GM19467 (cell line): Measurements from ENCODE around the gene GATA5.

Source experiments
- ATAC-seq: cut with Tn5 transposase; IDR thresholded peaks from one replicate; pipeline ENCODE4 v1.9.1; 2021; ENCODE audit warnings: mild to moderate bottlenecking, moderate library complexity; ENCODE audit not compliant: unreplicated experiment

The GATA5 gene, protein sequence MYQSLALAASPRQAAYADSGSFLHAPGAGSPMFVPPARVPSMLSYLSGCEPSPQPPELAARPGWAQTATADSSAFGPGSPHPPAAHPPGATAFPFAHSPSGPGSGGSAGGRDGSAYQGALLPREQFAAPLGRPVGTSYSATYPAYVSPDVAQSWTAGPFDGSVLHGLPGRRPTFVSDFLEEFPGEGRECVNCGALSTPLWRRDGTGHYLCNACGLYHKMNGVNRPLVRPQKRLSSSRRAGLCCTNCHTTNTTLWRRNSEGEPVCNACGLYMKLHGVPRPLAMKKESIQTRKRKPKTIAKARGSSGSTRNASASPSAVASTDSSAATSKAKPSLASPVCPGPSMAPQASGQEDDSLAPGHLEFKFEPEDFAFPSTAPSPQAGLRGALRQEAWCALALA

DNA sequence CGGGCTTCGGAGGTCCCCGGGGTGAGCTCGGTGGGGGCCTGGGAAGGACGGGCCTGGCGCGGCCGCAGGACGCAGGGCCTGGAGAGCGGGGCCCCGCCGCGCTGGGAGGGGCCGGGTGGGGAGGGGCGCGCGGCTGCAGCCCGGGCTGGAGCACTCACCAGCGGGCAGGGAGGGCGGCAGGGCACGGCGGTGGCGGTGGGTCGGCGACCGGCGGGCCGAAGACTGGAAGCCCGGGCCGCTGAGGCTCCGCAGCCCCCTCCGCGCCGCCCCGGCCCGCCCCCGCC, at the start of gene GATA5:
GATA5 (minus strand) TSS at position 224 of the 284 bp plus-strand sequence. CDS start 474 bp downstream, outside the sequence.
- no peak for ATAC-seq

DNA sequence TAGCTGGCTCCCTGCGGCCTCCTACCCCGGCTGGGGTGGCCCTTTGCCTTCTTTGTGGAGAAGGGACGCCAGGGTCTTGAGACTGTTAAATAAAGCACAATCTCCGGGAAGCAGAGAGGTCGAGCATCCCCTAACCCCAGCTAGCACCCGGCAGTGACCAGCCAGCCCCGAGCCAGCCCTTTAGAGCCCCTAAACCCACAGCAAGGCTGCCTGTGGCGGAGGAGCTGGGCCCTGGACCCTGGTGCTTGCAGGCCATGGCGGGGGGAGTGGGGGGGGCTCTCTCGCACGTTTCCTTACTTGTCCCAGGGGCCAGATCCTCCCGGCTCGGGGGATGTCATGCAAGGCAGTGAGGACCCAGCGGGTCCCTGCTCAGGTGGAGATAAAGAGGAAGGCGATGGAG, 49.2 kb upstream of the GATA5 start:
- ATAC-seq = no peak

DNA sequence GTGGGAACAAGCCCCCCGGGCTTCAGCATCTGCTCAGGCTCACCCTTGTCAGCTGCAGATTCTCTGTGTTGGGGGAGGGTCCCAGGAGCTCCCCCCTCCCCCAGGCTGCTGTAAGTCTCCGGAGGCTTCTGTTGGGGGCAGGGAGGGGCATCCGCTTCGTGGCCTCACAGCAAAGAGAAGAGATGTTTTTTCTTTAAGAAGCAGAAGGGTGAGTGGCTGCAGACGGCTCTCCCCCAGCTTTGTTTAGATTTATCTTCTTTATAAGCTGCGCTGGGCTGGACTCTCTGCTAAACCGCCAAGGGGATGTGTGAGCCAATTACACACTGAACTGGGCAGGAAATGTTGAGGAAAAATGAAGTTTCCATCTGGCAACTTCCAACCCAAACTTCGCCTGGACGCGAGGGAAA, 48.7 kb upstream of the GATA5 start:
- ATAC-seq = no peak

DNA sequence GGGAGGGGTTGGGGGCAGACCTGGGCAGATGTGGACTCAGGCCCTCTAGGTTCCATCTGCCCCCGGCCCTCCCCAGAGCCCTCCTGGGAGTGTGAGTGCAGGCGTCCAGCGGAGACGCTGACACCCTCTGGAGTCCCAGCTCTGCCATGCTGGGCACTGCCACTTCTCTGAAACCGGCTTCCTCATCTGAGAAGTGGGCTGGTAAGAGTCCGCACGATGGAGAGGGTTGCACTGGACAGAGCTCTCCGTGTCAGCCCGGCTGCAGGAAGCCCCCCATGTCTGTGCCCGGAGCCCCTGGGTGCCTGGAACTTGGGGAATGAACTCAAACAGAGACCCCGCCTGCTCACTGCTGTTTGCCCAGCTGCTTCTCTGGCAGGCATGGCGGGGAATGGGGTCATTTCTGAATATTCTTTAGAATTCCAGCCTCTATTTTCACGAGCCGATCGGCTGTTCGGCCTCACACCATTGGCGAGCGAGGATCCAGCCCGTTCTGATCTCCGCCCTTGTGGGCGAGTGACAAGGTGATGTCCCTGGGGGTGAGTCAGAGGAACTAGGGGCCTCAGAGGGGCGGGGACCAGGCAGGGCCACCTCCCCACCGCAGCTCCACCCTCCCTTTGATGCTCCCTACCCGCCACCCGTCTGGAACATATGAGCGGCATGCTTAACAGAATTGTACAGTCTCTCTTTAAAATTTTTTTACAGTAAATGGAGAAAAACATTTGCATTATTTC, 47.8 kb upstream of the GATA5 start:
- no peak for ATAC-seq

DNA sequence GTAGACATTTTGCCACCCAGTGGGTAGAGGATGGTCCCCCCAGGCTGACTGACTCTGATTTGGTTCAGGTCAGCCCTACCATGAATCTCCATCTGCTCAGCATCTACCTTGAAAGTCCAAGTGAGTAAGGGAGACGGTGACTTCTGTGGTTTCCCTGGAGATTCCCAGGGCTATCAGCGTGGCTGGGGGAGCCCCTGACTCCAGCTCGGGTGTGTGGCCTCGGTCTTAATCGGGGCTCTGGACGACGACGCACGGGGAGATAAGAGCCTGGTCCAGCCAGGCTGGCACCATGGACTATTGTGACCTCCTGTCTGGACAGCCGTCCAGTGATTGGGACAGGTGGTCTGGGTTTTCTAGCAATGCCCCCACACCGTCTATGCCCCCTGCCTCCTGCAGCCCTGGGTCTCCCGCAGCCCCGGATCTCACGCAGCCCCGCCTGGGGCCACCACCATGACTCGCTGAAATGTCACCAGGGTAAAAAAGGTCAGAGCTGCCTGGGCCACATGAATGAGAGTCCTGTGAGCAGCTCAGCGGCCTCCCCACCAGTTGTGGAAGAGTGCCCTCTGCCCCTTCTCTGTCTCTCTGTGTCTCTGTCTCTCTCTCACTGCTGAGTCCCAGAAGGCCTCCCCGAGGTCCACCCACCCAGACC, 47.1 kb upstream of the GATA5 start:
- no peak for ATAC-seq

DNA sequence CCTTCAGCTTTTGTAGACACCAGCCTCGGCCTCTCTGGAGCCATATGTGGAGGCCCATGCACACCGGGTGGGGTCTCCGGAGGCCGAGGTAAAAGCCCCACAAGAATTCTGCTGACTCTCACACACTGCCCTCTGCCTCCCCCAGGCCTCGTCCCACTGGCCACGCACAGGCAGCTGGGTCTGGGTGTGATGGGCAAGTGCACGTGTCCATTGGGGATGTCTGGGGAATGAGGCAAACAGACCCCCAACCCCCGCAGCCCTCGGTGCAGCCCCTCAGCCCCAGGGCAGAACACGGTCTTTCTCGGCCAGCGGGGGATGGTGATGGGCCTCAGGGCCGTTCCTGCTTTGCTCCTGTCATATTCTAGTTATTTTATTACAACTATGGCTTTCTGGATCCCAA, 44.0 kb upstream of the GATA5 start:
- no peak for ATAC-seq

DNA sequence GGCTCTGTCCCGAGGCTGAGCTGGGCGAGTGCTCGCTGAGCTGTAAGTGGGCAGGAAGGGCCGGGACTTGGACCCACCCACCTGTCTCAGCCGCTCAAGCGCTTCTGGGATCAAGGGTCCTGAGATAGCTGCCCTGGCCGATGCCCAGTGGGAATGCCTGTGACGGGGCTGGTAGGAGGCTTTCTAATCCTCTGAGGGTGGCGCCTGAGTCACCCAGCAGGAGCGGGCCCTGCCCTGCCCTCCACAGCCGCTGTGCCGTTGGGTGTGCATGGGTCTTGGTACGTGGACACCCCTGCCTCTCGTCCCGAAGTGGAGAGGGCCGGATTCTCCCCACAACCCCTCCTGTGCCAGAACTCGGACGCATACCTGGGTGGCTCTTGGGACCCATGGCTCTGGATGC, 43.1 kb upstream of the GATA5 start:
- no peak for ATAC-seq

DNA sequence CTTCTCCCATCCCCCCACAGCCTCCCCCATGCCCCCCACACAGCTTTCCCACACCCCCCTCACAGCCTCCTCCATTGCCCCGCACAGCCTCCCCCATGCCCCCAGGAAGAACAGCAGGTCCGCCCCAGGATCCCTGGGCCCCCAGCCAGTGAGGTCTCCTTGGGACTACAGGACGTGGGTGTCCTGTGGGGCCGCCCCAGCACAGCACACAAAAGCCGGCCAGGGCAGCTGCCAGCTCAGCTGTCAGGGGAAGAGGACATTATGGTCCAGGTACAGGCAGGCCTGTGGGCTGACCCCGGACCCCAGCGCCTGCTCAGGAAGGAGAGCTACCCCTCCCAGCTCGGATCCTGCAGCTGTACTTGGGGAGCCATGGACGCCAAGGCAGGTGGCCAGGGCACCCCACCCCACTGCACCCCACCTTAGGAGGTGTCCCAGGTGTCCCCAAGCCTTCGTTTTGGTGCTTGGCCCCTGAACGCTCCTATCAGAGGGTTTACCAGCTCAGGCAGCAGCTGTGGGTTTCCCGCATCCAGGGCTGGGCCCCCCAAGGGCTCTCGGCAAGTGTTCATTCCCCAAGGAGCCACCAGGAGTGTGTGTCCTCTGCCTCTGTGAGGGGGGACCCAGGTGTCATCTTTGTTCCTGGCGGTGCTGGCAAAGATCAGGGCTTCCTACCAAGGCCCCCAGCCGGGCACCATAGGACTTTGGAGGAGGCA, 42.3 kb upstream of the GATA5 start:
- ATAC-seq = no peak

DNA sequence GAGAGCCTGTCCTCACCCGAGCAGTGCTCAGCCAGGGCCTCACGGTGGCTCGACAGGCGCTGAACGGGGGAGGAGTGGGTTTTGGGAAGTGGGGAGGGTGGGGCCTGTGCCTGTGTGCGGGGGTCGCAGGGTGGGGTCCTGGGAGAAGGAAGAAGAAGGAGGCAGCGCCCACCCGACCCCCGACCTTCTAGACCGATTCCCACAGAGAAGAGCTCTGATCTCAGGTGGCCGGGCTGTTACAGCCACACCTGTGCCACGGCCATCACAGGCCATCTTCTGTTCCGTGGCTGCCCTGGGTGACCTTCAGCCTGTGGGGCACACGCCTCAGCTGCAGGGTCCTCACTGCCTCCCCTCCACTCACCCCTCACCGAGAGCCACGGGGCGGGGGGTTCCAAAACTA, 41.4 kb upstream of the GATA5 start:
- ATAC-seq = no peak

DNA sequence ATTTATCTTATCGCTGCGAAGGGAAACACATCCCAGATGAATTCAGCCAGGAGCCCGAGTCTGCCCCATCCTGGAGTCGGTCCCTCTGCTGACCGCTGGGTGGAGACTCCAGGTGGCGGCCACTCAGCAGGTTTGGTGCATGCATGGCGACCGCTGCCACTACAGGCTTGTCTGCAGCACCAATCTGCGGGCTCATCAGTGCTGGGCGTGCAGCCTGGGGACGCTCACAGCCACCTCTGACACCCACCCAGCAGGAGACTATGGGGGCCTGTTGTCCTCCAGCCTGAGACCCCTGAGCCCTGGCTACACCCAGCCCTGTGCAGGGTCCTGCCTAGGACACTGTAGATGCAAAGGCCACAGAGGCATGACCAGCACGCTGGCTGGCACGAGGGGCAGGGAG, 40.5 kb upstream of the GATA5 start:
- no peak for ATAC-seq

DNA sequence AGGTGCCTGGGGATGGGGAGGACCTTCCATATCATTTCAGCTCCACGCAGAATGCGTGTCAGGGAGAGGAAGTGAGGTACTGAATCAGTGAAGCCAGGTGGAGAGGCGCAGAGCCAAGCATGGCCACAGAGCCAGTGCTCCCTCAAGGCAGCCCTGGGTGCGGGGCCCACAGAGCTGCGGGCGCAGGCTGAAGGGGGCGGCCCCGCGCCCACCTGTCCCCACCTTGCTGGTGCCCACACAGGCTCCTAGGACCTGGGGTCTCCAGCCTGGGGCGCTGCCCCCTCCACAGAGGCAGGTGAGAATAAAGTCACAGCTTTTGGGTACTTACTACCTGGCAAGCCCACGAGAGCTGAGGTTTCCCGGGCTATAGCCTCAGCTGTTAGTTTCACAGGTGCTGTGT, 40.0 kb upstream of the GATA5 start:
- ATAC-seq = no peak

DNA sequence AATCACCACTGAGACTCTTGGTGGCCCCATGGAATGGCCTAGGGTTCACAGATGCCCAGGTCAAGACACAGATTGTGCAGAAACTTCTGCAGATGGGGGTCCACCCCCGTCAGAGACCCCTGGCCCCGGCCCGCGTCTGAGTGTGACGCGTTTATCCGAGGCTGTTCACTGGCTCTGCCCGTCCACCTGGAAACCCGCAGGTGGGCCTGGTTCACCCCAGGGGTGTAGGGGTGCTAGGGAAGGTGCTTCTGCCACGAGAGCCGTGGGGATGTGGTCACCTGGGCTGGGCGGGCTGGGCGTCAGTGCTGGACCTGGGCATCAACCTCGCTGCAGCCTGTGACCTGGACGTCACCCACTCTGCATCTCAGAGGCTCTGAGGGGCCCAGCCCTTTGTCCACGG, 39.5 kb upstream of the GATA5 start:
- no peak for ATAC-seq

DNA sequence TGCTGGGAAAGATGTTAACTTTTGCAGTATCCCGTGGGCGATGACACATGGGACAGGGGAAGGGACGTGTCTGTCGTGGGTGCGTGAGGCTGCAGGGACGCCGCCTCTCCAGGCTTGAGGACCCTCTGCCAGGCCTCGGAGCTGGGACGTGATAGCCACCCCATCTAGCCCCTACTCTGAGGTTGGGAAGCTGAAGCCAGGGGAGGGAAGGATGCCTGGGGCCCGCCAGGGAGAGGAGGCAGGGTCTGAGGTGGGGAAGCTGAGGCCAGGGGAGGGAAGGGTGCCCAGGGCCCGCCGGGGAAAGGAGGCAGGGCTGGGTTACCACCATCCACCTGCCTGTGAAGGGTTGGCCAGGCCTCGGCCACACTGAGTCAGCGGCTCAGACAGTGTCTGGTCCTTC, 38.2 kb upstream of the GATA5 start:
- no peak for ATAC-seq

DNA sequence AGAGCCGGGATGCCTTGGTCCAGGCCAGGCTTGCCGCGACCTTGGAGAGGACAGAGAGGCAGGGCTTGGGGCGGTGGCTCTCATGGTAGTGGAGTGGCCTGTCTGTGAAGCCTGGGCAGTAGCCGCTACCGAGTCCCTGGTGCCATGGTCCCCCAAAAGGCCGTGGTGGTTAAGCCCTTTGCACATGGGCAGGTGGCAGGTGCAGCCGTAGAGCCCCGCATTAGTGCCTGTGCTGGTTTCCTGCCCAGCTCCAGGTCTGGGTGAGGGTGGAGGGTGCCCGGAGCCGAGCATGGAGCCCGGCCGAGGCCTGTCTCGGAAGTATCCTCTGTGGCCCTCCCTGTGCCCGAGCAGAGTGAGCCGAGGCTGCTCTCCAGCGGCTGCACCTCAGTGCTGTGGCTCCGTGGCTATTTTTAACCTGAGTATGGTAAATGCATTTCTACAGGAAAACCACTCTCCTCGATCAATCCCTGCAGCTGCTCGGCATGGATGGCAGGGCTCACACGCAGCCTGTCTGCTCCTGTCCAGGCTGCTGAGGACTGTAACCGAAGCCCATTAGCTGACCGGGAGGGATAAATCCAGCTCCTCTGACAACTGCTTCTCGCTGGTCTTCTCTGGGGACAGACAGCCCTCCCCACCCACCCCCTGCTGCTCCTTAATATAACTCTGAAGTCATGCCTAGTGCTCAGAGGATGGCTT, 36.3 kb upstream of the GATA5 start:
- ATAC-seq = no peak

DNA sequence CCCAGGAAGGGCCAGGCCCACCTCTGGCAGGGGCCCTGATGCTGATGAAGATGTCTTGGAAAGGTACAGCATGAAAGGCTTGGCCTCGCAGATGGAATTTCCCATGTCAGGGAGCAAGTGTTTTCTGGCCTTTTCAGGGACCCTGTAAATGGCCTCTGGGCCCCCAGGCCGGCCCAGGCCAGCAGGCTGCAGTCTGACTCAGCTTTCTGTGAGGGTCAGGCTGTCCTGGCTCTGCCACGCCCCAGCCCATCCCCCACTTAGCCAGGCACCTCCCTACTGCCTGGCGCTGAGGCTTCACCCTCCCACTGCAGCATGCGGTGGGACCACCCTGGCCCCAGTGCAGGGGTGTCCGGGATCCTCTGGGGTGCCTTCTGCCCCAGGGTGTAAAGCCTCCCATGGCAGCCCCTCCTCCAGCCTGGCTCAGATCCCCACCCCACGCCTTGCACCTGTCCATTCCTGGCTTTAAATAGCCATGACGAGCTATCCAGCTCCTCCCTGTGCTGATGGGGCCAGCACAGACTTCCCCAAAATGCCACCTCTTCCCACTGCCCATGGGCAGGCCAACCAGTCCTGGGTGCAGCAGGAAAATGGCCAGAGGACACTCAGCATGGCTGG, 35.6 kb upstream of the GATA5 start:
- no peak for ATAC-seq

DNA sequence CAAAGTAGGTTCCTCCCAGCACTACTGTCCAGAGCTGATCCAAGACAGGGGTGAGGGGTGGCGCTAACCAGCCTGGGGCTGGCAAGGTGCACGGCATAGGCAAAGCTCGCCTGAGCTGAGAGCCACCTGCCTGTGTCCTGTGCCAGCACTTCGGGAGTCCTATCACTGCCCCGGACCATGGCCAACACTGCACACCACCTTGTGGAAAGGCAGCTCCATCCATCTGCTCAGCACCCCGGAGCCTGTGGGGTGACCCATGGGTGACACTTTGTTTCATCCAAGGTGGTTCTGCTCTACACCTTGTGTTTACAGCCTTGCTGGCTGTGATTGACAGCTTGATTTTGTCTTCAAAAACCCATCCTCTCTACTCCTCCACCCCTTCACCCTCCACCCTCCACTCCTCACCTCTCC, 32.9 kb upstream of the GATA5 start:
- no peak for ATAC-seq

DNA sequence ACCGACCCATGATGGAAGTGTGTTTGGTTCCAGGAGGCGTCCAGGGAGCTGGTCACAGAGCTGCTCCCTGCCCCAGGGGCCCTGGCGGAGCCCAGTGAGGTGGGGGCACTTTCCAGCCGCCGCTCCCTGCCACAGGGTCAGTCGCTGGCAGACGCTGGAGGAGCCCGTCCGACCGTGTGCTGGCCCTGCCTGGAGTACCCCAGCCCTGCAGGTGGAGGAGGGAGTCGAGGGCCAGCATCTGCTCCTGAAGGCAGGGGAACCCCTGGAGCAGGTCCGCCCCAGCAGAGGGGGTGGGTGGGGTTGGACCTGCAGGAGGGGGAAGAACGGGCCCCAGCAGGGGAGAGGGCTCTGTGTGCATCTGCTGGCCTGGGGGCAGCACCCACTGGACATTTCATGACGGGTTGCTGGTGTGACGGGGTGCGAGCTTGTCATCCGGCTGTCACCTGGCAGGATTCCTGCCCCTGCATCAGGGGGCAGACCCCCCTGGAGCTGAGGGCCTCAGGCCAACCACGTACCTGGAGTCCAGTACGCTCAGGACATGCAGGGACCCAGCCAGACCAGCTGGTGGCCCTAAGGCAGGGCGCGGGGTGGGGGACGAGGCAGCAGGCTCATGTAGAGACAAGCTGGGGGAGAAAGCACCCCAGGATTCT, 32.3 kb upstream of the GATA5 start:
- ATAC-seq = no peak

DNA sequence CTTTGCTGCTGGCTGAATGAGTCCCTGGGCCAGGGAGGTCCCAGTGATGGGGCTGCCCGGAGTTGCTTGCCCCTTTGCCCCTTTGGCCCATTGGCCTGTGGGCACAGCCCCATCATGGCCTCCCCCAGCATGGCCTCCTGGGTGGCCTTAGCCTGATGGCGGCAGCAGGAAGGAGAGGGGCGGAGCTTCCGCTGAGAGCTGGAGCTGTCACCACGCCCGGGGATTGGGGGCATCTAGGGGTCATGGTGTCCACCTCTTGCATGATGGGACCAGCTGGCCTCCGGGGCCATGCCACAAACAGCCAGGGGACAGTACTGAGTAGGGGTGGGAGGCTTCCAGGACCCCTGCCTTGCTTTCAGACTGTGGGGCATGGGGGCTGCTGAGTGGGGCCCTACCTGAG, 31.5 kb upstream of the GATA5 start:
- no peak for ATAC-seq

DNA sequence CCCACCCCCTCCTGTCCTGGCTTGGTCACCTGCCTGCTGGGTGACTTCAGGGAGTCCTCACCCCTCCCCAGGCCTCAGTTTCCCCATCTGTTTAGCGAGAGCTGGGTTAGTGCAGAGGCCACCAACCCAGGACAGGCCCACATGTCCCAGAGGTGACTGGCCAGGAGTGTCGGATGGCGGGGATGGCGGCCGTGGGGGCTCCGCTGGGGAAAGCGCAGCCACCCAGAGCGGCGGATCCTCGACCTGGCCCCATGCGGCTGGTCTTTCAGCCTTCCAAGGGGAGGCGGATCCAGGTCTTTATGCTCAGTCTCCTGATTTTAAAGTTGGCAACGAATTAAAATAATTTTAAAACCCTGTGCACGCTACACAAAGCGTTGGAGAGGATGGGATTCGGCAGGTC, 31.0 kb upstream of the GATA5 start:
- no peak for ATAC-seq

DNA sequence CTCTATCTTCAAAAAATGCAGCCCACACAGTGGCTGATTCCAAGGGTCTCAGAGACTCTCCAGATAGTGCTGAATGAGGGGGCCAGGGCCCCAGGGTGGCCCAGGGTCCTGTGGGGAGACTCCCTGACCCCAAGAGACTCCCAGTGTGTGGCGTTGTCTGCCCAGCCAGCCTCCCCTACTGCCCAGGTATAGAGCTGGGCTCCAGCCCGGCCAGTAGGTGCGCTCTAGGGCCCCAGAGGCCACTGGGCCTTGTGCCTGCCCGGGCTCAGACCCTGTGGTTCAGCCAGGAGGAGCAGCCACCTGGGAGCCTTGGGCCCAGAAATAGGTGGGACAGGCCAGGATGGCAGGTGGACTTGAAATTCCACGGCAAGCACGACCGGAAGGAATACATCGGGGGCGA, 30.3 kb upstream of the GATA5 start:
- no peak for ATAC-seq
